Measurements from ENCODE around the gene TGM3.

TGM3 gene

DNA sequence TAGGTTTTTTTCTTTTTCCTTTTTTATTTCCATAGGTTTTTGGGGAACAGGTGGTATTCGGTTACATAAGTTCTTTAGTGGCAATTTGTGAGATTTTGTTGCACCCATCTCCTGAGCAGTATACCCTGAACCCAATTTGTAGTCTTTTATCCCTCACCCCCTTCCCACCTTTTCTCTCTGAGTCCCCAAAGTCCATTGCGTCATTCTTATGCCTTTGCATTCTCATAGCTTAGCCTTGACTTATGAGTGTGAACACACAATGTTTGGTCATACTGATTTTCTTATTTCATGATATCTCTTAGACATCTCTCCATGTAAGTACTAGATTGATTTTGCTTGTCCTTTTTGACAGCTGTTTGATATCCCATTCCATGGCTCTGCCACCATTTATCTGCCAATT is 27.2 kb downstream of the TGM3 start:
- no peaks in the 10 kb centered on the region for H3K27me3 ChIP-seq (ENCODE audit: insufficient read depth, poor library complexity, severe bottlenecking)
- H3K27ac ChIP-seq (replicated peaks) = no peak overlapping the region
- H3K4me3 ChIP-seq (replicated peaks; ENCODE audit: insufficient read depth, low read length) = no peak overlapping the region
- TF ChIP-seq SPI1 (IDR thresholded peaks at IDR 0.05; ENCODE audit: borderline replicate concordance, low read depth) = no peak
- no peak for TF ChIP-seq GABPA (IDR thresholded peaks at IDR 0.05; ENCODE audit: low read depth)
- TF ChIP-seq REST (IDR thresholded peaks at IDR 0.05; ENCODE audit: insufficient replicate concordance, low read depth) = no peak
- TF ChIP-seq CTCF (IDR thresholded peaks at IDR 0.05; ENCODE audit: insufficient read depth, low read length) = no peak
- no peak for TF ChIP-seq POLR2AphosphoS5 (IDR thresholded peaks at IDR 0.05; ENCODE audit: low read depth)
- DNase-seq (ENCODE audit: low read depth in 1 of 2, low spot score in 1 of 2) = no peak

DNA sequence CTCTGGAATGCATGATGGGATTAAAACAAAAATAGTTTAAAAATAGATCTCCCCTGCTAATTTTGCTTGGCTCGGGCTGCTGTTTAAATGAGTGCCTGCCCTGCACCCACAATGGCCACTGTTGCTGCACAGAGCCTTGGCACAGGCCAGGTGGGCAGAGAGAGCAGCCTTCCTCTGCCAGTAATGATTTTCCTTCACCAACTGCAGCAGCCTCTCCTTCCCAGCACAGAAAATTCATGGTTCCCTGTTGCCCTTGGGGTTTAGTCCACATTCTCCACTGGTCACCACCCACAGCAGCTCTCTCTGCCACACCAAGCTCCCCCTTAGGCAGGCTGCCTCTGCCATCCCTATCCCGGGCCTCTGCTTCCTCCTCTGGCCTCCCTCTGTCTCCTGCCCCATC is 30.2 kb downstream of the TGM3 start:
- Histone ChIP-seq H3K27ac (replicated peaks) (no peak overlapping the region), H3K4me3 (replicated peaks; ENCODE audit: insufficient read depth, low read length) (no peak overlapping the region), H3K27me3 (ENCODE audit: insufficient read depth, poor library complexity, severe bottlenecking) (no peaks in the 10 kb centered on the region)
- no peak for DNase-seq (ENCODE audit: low read depth in 1 of 2, low spot score in 1 of 2)
- TF ChIP-seq GABPA (IDR thresholded peaks at IDR 0.05; ENCODE audit: low read depth) (no peak), CTCF (IDR thresholded peaks at IDR 0.05; ENCODE audit: insufficient read depth, low read length) (no peak), SPI1 (IDR thresholded peaks at IDR 0.05; ENCODE audit: borderline replicate concordance, low read depth) (no peak), REST (IDR thresholded peaks at IDR 0.05; ENCODE audit: insufficient replicate concordance, low read depth) (no peak), POLR2AphosphoS5 (IDR thresholded peaks at IDR 0.05; ENCODE audit: low read depth) (no peak)

GRCh38 chr20:2327620-2328555 is 32.1 kb downstream of the TGM3 start:
- TF ChIP-seq GABPA (IDR thresholded peaks at IDR 0.05; ENCODE audit: low read depth) (no peak), SPI1 (IDR thresholded peaks at IDR 0.05; ENCODE audit: borderline replicate concordance, low read depth) (no peak), REST (IDR thresholded peaks at IDR 0.05; ENCODE audit: insufficient replicate concordance, low read depth) (no peak), CTCF (IDR thresholded peaks at IDR 0.05; ENCODE audit: insufficient read depth, low read length) (no peak), POLR2AphosphoS5 (IDR thresholded peaks at IDR 0.05; ENCODE audit: low read depth) (no peak)
- DNase-seq (ENCODE audit: low read depth in 1 of 2, low spot score in 1 of 2) = no peak
- H3K27ac ChIP-seq (replicated peaks) = no peak overlapping the region
- H3K4me3 ChIP-seq (replicated peaks; ENCODE audit: insufficient read depth, low read length) = no peak overlapping the region
- no peaks in the 10 kb centered on the region for H3K27me3 ChIP-seq (ENCODE audit: insufficient read depth, poor library complexity, severe bottlenecking)
